NCI-H128 (cell line): ENCODE measurements around the gene KCNJ6.
"Not testable (repeated sequence)": the region's sequence is repeated elsewhere in the genome, so short reads cannot be mapped to it uniquely, and the experiment has no call there.

Experiments
- DNase-seq: peaks from one replicate; lab custom pipeline; 2025; ENCODE audit not compliant: unreplicated experiment; lab: John Stamatoyannopoulos, UW

The KCNJ6 gene

DNA sequence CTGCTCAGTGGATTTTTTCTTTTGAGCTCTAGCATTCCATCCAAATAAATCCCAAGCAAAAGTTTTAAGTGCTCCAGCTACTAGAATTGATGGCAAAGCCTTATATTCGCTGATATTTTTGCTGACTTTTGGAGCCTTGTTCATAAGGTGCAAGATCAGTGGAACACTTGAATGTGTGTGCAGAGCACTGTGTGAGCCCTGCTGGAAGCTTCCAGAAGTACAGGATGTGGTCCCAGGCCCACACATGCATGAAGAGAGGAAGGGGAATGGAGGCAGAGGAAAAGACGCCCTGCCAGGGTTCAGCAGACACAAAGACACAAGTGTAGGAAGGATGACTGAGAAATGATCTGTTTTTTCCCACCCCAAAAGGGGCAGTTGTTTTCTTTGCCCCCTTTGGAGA lies 169.4 kb downstream of the KCNJ6 start:
- DNase-seq, result no peak

DNA sequence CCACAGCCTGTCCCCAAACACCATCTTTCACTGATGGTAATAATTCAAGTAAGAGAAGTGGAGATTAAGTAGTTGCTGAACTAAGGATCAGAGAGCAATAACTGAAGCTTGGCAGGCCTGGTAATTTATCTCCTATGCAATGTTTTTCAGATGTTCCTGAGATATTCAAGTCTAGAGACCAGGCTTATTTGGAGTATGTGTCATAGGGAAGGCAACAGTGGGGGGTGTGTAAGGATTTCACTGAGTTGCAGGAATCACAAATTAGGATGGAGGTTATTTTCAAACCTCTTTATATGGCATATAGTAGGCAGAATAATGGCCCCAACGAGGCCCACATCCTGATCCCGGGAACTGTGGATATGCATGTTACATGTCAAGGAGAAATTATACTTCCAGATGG lies 171.7 kb downstream of the KCNJ6 start:
- DNase-seq, result no peak

DNA sequence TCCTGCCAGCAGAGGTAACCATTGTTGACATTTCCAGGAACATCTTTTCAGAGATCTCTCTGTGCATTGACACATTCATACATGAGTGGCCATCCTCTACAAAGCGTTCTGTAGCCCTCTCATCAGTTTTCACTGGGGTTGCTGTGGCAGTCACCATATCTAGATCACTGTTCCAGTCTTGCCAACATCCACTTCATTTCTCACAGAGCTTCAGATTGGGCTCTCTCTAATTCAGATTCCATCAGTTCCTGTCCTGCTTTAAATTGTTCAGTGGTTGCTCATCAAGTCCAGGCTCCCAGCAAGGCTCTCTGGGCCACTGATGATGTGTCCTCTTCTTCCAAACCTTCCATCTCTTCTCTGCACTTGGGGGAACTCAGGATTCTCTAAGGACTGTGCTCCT lies 173.7 kb downstream of the KCNJ6 start:
- no peak for DNase-seq

DNA sequence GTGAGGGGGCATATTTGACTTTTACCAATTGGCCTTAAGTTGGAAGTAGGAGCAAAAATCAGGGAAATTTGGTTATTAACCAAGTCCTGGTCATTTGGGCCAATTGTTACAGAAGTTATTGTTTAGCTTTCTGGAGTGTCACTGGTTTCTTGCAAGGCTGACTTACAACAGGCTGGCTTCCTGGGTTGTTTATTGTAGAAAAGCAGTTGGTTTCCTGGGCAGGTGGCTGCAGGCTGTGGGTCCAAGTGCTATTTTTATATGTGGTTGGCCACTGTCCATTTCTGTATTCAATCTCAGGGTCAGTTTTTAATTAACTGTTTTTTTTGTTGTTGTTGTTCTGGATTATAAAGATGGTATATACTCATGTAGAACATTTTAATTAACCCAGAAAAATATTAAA lies 174.1 kb downstream of the KCNJ6 start:
- DNase-seq, result no peak

DNA sequence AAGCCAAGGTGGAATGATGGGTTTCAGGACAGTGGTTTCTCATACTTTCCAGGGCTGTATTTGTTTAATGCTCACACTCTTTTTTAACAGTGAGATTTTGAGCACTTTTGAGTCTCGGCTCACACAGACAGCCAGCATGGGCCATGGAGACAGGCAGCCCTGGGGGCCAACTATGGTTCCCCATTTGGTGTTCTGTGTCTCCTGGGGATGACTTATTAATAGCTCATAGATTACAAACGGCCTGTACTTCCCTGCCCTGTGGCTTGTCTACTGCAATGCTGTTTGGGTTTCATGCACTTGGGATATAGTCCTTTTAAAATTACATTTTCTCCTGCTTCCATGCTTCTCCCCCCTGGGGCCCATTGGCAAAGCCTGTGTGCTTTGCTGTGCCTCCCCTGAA lies 178.3 kb downstream of the KCNJ6 start:
- no peak for DNase-seq

DNA sequence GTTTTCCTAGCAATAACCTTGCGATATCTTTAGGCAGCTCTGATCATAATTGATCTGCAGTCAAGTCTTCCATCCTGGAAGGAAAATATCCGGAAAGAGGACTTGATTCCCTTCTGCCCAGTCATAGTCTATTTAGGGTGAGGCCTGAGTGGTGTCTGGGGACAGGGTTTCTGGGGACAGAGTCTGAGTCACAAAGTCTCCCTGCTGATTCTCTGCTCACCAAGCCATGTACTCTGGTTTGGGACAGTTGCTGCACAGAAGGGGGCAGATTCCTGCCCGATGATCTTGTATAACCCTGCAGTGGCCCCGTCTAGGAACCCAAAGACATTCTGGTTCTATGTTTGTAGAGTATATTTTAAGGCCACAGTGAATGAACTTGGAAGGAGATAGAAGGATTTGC lies 178.8 kb downstream of the KCNJ6 start:
- DNase-seq, result no peak

DNA sequence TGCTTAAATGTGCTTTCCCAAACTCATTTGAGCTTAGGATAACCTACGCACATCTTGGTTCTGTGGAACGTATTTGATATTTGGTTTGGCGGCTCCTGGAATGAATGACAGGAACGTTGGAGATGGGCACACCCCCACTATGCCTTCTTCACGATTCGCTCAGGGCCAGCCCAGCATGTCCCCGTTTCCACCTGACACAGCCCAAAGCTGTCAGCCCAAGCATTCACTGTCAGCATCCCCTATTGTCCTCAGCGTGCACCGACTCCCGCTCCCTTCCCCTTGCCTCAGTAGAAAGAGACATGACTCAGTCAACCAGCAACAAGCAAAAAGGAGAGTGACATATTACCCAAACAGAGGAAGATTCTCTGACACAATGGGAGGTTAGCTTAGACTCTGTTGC lies 181.4 kb downstream of the KCNJ6 start:
- DNase-seq, result no peak

DNA sequence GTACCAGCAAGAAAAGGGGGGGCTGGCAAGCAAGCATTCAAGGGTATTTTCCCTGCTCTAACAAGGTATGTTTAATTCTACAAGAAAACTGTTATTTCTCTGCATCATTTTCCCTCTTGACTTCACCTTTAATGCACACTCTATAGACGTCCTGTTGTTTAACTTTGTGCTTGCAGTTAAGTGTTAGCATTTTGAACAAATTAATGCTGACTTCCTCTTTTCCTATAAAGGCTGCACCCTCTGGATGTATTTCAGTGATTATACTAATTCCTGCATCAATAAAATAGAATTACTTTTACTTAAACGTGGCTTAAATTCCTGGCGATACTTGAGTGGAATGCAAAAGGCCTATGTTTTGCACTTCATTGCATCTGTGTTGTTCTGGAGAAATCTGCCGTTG lies 183.3 kb downstream of the KCNJ6 start:
- DNase-seq, result no peak

DNA sequence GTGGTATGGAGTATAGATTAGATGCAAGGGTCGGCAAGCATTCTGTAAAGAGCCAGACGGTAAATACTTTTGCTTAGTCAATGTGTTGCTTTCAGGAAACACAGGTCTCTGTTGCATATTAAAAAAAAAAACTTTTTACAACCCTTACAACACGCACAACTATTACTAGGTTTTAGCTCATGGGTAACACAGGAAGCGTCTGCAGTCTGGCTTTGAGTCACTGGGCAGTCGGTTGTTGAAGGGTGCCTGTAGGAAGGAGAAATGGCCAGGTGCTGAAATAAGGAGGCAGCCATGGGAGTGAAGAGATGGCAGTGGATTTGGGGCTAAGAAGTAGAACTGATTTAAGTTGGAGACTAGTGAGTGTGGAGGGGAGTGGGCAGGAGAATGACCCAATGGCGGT lies 192.1 kb downstream of the KCNJ6 start:
- no peak for DNase-seq

DNA sequence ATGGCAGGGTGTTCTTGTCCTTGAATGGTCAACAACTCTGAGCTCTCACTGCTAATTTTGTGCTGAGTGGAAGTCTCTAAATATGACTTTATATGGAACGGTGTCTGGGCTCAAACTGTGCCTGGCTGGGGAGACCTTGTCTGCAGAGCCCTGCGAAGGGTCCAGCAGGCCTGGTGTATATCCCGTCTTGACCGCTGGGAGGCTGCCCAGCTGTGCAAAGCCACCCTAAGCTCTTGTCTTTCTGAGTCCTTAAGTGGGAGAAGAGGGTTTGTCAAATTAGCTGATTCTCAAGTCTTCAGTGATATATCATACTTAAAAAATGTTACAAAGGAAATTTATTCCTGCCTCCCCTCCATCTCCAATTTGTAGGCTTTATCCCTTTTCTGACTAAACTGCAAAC lies 198.7 kb downstream of the KCNJ6 start:
- no peak for DNase-seq

DNA sequence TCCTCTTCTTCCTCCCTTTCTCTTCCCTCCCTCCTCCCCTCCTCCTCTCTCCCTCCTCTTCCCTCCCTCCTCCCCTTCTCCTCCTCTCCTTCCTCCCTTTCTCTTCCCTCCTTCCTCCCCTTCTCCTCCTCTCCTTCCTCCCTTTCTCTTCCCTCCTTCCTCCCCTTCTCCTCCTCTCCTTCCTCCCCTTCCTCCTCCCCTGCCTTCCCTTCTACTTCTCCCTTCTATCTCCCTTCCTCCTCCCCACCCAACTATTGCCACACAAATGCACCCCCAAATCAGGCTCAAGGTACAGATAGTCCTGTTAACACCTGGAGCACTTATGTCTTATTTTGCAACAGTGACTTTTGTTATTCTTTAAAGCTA lies 203.7 kb downstream of the KCNJ6 start:
- DNase-seq, result not testable (repeated sequence)

DNA sequence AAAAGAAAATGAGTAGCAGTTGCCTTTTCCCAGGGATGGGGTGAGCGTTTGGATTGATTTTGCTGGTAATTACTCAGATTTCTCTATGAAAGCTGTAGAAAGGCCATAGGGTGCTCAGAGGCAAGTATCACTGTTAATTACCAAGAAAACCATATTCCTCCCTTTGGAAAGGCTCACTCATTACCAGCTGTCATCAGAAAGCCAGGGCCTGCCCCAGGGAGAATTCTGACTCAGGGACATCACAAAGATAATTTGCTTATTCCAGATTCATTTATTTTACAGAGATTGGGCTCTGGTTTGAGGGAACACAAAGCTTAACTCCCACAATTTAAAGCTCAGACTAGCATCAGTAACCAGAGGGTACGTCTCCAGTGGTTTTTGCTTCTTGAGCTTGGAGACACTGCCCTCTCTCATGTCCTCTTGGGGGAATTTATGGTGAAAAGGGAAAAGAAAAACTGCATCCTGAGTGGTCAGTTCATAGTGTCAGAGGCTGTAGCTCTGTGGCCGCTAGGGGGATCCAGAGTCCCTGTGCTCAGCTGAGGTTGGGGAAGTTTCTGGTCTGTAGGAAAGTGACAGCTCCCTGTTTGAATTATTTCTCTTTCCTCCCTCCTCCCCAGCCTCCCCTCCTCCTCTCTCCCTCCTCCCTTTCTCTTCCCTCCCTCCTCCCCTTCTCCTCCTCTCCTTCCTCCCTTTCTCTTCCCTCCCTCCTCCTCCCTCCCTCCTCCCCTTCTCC lies 204.3 kb downstream of the KCNJ6 start:
- DNase-seq, result no peak

DNA sequence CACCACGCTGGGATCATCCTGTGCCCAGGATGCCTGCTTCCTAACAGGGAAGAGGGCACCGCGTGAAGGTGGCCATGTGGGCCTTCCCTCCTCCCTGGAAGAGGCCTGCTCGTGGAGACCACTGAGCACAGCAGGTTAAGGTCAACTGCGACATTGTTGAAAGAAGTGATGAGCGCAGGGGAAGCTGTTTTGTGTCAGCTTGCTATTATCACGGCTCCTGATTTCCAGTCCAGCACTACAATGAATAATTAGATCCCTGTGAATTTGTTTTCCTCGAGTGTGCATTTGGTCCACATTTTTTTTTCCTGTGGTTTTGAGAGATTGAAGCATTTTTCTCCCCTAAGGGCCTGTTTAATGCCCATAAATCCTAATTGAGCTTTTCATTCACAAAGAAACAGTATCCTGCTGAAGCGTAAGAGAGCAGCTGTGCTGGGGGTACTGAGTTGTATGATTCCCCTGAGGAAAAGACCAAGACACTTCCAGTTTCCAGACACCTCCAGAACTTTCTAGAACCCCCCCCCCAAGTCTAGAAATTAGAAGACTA lies 204.9 kb downstream of the KCNJ6 start:
- DNase-seq, result no peak

DNA sequence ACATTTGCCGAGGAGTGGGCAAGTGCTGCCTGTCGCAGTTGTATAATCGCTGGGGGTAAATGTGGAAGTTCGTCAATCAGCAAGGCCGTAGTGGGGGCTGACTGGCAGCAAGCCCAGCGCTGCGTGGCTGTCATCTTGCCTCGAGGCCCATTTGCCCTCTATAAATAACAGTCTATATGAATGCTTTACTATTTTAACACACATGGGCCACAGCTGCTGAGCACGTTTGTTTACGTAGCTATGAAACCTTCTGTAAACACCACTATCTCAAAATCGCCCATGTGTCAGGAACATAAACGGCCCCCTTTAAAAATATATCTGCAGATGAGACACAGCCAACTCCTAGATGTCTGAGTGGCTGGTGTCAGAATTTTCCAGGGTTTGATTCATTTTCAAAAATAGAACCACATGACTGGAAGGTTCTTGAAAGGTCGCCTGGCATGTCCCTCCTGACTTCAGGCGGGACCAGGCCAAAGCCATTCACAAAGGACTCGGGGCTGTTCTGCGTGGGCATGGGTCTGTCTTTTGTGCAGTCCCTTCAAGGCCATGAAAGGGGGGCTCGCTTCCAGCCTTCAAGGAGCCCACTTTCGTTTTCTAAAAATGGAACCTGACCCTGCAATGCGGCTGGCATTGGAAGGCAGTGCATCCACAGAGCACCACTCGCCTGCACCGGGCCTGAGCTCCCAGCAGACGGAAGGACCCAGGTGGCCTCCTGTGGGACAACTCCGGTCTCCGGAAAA lies 205.5 kb downstream of the KCNJ6 start:
- no peak for DNase-seq

DNA sequence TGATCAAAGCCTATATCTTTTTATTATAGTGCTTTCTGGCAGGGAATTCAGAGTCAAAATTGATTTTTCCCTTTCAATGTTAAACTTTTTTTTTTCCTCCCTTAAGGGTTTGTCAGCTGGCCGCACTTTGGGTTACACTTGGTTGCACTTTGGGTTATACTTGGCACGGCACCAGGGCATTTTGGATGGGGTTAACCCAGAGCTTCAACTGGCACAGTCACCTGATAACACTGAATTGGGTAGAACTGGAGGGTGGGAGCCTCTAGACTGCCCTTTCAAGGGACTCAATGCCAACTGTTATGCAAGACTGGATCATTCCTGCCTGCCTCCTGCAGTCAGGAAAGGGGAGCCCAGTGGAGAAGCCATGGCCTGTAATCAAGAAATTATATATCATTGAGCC lies 211.5 kb downstream of the KCNJ6 start:
- DNase-seq, result no peak

DNA sequence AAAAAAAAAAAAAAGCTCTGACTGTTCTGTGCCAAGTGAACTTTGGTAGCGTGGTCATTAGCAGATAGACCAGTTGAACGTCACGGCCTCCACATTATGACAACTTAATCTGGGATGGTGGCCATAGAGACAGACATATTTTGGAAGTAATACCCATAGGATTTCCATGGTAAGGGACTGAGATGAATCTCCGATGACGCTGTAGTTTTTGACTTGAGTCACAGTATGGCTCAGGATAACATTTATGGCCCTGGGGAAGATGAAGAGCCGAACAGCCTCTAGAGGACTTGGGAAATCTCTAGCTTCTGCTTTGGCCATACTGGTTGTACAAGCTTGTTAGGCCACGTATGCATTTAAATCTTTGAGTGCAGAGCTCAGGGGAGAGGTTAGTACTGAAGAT lies 214.0 kb downstream of the KCNJ6 start:
- DNase-seq, result no peak

DNA sequence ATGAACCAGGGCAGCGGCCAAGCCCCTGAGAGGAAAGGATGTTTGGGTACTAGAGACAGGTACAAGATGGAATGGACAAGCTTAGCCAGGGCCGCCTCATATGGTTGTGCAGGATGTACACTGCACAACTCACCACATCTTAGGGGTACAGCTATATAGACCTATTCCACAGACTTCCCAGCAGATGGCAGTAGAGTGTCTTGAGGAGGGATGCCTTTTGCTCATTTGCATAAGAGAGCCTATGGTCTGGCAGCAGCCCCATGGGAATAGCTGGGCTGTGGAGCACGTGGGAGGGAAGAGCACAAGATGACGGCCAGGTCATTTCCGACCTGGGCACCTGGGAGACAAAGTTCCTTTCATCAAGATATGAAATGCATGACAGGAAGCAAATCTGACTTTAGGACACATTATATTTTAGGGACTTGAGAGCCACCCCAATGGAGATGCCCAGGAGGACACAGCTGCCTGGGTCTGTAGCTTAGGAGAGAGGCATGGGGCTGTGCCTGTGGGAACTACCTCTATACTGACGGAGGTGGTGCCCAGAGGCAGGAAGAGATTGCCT lies 215.5 kb downstream of the KCNJ6 start:
- DNase-seq, result peak; percentile 36

DNA sequence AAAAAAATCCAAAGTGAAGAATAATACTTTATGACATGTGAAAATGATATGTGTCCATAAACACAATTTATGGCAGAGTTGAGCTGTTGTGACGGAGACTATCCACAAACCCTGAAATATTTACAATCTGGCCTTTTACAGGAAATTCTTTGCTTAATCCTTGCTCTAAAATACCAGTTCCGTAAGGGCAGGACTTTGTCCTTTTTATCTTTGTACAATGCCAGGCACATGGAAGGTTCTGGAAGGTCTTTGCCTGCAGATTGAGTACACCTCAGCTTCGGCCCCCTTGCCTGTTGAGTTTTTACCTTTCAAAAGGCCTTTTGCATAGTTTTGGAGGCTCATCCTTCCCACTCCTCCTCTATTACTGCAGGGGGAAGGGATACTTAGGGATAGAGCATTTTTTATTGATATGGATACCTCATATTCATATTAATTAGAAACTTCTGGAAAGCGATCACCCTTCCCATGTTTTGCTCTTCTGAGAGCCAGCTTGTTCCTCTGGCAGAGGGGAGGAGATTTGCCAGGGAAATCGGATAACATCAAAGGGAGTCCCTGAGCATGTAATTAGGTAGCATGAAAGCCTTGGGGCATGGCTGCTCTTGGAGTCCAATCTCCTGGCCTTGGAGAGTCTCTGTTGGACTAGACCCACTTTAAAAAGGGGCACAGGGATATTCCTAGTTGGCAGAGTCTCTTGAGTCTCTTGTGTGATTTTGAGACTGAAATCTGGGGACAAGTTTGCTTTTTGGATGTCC lies 217.1 kb downstream of the KCNJ6 start:
- DNase-seq, result no peak

DNA sequence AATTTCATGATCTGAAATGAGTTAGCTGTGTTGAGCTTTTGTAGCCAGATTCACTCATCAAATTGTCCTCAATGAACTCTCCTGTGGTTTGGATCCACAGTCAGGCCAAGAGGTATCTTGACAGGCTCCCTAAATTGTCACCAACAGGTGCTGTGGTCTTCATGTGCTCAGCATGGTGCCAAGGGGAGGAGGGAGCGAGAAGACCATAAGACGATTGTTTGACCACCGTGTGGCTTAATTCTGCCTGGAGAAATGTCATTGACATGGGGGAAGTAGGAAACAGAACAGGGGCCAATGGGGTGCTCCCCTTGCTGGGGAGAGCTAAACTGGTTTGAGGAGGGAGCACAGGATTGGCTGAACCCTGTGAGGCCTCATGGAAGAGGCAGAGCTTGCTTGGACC lies 219.3 kb downstream of the KCNJ6 start:
- no peak for DNase-seq

DNA sequence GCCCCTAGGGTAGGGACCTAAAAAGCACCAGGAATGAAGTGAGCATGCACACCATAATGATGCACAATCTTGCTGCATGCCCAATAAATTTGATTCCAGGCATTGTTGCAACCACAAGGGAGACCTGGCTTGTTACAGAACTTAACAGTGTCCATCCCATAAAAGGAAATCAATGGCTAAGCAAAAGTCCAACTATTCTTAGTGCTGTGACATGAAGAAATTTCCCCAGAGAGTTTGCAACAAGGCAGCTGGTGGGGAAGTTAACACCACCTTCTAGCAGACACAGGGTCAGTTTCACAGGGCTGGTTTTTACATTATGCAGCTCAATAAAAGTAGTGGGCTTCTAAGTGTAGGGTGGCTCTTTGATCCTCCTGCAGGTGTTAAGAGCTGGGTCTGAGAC lies 221.1 kb downstream of the KCNJ6 start:
- DNase-seq, result no peak

DNA sequence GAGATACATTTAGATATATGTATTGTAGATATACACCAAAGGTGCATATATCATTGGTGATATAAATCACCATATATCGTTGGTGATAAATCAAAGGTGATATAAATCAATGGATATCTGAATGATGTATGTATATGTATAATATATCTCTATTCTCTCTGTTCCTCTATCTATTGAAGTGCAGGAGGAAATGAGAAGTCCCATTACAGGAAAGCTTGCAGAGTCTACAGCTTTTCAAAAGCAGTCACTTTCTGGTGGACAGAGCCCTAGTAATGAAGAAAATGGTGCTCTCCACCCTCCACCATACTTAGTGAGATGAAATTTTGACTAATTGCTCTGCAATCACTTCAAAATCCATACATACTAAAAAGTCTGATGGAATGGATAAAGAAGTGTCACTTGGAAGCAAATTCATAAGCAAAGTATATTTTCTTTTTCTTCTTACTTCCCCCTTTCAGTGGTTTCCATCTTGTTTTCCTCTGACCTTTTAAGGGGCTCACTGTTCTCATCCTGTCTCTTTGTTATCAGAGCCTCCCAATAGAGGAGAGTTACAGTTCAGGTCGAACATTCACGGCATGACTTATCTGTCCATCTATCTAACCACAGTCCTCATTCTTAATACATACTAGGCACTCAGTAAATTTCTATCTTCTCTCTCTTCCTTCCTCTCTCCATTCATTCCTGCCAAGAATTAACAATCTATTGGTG lies 227.2 kb downstream of the KCNJ6 start:
- DNase-seq, result no peak
